Activated naive CD4-positive, alpha-beta T cell treated with Interleukin-2 at 50 U/mL for 16 hours (primary cell): ENCODE results near the gene ZFAND3.

Source experiments
- DNase-seq: peaks from one replicate; pipeline ENCODE4 v3.0.0-alpha.2; 2020

The ZFAND3 gene

DNA sequence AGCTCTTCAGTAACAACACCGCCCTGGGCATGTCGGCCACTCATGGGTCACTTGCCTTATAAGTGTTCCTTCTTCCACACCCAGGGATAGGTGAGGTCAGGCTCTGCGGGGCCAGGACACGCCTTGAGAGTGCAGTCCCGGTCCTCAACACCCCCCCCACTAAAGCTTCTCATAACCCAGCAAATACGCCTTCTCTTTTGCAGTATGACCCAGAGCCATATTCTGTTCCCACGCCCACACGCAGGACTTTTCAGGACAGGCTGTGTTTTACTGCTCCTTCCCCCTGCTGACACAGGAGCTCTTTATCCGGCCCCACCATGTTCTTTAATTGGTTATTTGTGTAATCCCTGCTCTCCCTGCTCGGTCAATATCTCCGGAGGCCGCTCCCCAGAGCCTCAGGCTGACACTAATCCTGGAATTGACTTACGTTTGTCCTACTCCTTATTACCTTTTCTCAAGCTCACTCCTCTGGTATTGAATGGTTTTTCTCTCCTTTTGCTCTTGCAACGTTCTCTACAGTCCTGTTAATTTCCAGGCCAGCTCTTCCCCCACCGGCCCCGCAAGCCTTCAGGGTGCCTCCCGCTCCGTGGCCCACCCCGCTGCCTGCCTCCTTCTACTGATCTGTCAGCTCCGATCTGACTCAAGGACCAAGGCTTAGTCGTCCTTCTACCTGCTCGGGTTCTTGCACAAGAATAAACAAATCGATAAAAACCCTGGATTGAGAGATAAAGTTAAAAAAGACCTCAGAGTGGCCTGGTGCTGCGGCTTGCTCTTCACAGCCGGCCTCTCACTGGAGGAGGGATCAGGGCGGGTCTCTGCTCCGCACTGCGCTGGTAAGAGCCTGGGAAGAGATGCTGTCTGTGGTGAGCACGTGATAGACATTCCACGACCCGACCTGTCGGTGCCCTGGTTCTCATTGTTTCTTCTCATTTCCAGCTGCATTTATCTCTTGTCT lies 357.5 kb downstream of the ZFAND3 start:
- no peak for DNase-seq

DNA sequence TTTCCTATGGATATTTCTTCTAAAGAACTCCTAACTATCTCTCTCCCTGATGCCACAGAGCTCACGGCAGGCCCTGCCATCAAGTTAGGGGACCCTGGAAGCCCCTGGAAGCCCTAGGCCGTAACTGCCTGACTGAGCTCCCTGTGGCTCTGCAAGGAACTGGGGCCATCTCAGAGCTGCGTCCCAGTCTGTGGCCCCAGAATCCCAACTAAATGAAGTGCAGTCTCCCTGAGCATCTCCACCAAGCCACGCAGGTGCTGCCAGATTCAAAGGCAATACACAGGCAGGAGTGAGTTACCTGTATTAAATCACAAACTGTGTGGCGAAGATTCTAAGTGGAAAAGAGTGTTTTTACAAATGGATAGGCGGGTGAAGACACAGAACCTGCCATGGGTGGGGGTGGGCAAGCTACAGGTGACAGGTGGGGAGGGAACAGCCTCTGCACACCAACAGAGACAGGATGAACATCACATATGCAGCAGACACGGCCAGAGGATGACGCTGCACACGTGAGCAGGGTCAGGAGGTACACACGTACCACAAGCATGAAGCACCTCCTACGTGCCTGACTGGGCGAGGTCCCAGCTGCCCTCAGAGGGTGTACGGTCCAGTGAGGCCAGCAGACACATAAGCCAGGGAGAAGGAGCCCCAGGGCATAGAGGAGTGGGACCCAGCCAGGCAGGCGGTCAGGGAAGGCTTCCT lies 358.5 kb downstream of the ZFAND3 start:
- no peak for DNase-seq

- DNase-seq: no peak
Observed at GRCh38 chr6:38178584-38178886, 359.0 kb downstream of the ZFAND3 start.

- no peak for DNase-seq
Observed at GRCh38 chr6:38179300-38179699, 359.8 kb downstream of the ZFAND3 start.

GRCh38 chr6:38179794-38180430 lies 360.4 kb downstream of the ZFAND3 start:
- DNase-seq: no peak

DNA sequence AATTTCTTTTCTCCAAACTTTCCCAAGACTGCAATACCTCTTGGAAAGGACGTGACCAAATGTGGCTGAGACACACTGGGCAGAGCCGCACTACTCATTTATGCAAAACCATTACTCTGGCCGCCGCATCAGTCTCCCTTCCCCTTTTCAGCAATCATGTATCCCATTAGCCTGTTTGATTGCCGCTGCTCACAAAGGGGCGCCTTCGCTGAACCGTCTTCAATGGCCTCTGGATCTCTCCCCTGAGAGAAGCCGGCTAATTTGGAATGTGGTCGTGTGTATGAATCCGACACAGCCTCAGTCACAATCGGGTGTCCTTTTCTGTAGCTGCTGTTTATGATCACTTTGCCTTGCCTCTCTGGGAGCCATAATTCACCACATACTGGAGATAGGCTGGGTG lies 361.1 kb downstream of the ZFAND3 start:
- DNase-seq: no peak

DNA sequence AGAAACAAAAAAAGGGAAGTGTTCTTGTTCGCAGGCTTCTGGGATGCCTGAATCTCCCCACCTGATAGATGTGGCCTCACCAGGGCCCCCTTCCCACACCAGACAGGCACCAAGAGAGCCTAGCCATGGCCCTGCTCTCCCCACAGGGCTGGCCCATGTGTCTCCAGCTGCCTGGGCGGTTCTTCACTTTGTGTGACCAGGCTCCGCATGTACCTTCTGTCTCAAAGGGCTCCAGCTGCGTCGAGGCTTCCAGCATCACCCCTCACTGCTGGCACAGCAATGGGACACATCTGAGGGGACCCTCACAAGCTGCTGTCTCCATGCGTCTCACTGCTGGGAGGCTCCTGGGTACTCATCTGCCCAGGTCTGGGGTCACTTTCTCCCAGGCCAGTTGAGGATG lies 362.9 kb downstream of the ZFAND3 start:
- no peak for DNase-seq

GRCh38 chr6:38183856-38184584 lies 364.5 kb downstream of the ZFAND3 start:
- no peak for DNase-seq

- no peak for DNase-seq
Observed at GRCh38 chr6:38184585-38185080, 365.1 kb downstream of the ZFAND3 start.

- no peak for DNase-seq
Observed at GRCh38 chr6:38185244-38185643, 365.7 kb downstream of the ZFAND3 start.

DNA sequence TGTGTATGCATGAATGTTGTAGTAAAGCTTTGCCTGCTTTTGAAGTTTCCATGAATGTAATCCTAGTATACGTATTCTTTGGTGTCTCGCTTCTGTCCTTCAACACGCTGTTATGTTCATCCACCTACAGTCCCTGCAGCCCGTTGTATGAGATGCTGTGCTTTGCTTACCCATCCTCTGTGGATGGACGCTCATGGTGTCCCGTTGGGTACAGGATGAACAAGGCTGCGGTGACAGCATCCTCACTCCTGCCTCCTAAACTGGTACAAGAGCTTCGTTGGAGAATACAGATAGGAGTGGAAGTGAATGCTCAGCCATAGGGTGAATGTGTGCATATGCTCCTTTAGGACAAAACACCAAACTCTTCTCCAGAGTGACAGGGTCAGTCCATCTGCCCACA lies 366.2 kb downstream of the ZFAND3 start:
- DNase-seq: no peak

GRCh38 chr6:38187325-38187724 lies 367.8 kb downstream of the ZFAND3 start:
- no peak for DNase-seq

GRCh38 chr6:38187811-38188590 lies 368.5 kb downstream of the ZFAND3 start:
- DNase-seq: no peak

DNA sequence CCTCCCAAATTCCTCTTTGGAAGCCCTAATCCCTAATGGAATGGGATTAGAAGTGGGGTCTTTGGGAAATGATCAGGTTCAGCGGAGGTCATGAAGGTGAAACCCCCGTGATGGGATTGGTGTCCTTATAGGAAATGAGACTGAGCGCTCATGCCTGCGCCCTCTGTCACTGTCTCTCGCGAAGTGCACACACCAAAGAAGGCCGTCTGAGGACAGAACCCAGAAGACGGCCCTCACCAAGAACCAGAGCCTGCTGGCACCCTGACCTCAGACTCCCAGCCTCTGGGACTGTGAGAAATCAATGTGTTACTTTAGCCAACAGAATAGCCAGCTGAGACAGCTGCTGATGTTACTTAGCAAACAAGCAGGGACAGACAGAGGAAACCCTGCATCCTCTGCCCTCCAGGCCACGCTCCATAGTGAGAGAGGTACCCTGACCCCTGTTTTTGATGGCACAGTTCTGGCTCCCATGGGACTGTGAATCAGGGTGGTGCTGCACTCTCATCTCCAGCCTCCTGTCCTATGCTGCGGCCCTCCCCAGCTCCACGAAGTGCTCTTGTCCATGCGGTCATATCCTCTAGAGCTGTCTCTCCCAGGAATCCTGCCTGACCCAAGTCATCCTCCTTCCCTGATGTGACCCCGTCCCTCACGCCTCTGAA lies 369.3 kb downstream of the ZFAND3 start:
- no peak for DNase-seq

- no peak for DNase-seq
Observed at GRCh38 chr6:38191418-38191817, 371.9 kb downstream of the ZFAND3 start.

DNA sequence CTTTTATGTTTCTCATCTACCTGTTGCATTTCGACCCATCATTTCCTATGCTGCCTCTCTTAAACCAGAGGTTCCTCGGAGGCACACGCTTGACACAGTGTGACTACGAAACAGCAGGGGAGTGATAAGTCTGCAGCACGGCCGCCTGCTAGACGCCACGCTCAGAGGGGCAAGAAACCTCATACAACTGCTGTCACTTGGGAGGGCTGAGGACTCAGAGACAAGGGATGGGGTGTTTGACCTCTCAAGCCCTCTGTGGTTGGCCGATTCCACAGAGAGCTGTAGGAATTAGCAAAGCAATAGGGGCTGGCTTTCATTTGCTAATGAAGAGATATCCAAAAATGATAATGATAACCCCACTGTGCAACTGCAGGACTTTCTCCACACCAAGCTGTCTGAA lies 372.5 kb downstream of the ZFAND3 start:
- DNase-seq: no peak

DNA sequence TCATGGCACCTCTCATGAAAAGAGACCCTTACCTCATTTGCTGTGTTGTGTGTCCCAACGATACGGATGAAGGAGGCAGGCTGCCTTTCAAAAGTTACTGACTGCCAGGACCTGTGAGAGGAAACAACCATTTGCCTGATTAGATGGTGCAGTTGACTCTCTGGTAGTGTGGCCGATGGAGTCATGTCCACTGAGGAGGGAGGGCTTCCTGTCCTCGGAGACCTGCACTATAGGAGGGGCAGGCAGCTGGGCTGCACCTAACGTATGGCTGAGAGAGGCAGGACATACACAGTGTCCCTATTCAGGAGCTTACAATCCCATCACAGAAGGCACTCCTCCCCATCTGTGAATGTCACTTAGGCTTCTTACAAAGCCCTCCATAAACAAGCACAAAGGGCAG lies 373.0 kb downstream of the ZFAND3 start:
- DNase-seq: no peak

DNA sequence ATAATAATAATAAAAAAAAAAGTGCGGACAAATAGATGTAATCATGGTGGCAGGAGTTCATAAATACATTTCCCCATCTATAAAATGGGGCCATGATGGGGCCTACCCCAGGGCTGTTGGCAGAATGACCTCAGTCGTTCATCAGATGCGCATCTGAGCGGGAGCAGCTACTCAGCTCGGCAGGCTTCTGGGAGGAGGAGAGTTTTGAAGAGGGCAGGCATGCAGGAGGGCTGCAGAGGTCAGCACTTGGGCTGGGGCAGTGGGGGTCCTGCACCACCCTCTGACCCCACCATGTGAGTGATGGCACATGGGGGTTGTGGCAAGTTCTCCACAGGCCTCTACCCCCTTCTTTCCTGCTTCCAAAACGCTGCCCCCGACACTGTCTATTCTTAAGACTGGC lies 373.5 kb downstream of the ZFAND3 start:
- no peak for DNase-seq

DNA sequence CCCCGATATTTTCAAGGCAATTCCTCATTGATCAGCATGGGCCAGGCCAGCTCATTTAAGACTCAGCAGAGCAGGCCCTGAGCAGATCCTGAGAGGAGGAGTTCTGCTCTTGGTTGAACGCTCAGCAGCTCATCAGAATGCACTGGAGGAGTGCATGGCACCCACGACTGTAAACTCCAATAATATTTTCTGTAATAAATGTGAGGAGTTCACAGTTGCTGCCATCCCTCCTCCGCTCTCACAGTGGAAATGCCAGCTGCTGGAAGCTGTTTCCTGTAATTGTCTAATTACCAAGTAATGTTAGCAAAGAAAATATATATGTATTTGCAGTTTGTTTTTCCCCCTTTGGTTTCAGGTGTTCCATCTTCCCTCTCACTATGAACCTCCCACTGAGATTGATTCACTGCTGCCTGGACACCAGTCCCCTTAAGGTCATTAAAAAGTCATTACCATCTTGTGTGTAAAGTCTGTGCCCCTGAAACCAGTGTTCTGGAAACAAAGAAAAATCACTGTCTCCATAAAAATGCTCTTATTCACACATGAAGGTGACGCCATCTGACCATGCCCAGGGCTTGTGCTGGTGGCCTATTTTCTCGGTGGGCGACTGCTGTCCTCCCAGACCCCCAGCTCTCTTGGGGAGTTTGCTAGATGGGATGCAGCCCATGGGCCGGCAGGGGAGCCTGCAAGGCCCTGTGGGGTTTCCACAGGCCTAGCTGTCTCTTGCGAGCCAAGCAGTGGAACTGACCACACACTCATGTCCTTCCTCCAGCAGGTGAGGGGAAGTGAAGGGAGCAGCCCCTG lies 374.2 kb downstream of the ZFAND3 start:
- DNase-seq: no peak

DNA sequence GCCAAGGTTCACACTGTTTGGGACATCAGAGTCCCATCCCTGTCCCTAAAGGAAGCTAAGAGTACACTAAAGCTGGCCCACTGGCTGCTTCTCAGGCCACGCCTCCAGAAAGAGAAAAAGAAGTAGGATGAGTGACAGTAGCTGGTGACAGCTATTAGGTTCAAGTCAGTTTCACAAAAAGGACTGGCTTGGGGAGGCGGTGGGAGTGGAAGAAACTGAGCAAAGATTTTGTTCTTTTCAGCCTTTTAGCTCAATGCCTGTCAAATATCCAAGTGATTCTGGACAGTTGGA lies 374.7 kb downstream of the ZFAND3 start:
- no peak for DNase-seq

- DNase-seq: no peak
Observed at GRCh38 chr6:38194589-38194988, 375.1 kb downstream of the ZFAND3 start.
